HEK293 (cell line): ENCODE results near the gene RAB36.

Experiments
- CTCF ChIA-PET: fragments of 350-600 bp; formaldehyde crosslinking; extraction: SDS; loops from one replicate; lab custom pipeline; 2021; ENCODE audit warnings: antibody characterized with exemption; lab: Yijun Ruan, JAX
- POLR2A ChIA-PET: fragments of 300-600 bp; formaldehyde crosslinking; extraction: SDS; loops from one replicate; lab custom pipeline; 2020; ENCODE audit warnings: antibody characterized with exemption, inconsistent platforms; lab: Yijun Ruan, JAX
- H3K27ac ChIP-seq: fragments of 200-500 bp; sonication (Bioruptor generic); 2 replicates; pipeline ENCODE4 v1.5.1; 2014; ENCODE audit warnings: low read depth, low read length, control low read depth, inconsistent platforms; ENCODE audit errors: extremely low read depth
- H3K36me3 ChIP-seq, 2 experiments: fragments of 200-500 bp in 1 of 2; sonication (Bioruptor generic) in 1 of 2; 1 replicate in 1 of 2; 2 replicates in 1 of 2; pipeline ENCODE4 v1.5.1; 2014 to 2017; ENCODE audit warnings: inconsistent platforms in 2 of 2, low read length in 2 of 2; ENCODE audit not compliant: control insufficient read depth in 2 of 2, insufficient read depth in 1 of 2
- H3K4me1 ChIP-seq: fragments of 200-500 bp; sonication (Bioruptor generic); 2 replicates; pipeline ENCODE4 v1.5.1; 2014; ENCODE audit warnings: mild to moderate bottlenecking, low read length, inconsistent platforms; ENCODE audit not compliant: control insufficient read depth, insufficient read depth
- H3K4me3 ChIP-seq: 2 replicates; pipeline ENCODE4 v1.5.1; 2011; ENCODE audit warnings: low read depth, mild to moderate bottlenecking, control low read depth, low read length, moderate library complexity
- H3K9me3 ChIP-seq: fragments of 200-500 bp; sonication (Bioruptor generic); 2 replicates; pipeline ENCODE4 v1.5.1; 2014; ENCODE audit warnings: low read depth, low read length, inconsistent platforms; ENCODE audit not compliant: control insufficient read depth, insufficient read depth
- EGR2 ChIP-seq: fragments of 450-650 bp; formaldehyde crosslinking; IDR thresholded peaks from 2 replicates; pipeline ENCODE4 v1.5.1; 2016; ENCODE audit warnings: low read depth, missing biosample characterization, missing genetic modification characterization
- GFI1B ChIP-seq: fragments of 450-650 bp; formaldehyde crosslinking; IDR thresholded peaks from 2 replicates; pipeline ENCODE4 v1.5.1; 2016; ENCODE audit warnings: missing biosample characterization, missing genetic modification characterization
- OSR2 ChIP-seq: fragments of 450-650 bp; formaldehyde crosslinking; IDR thresholded peaks from 2 replicates; pipeline ENCODE4 v1.5.1; 2016; ENCODE audit warnings: missing biosample characterization, missing genetic modification characterization
- SCRT2 ChIP-seq: fragments of 450-650 bp; formaldehyde crosslinking; IDR thresholded peaks from 2 replicates; pipeline ENCODE4 v1.5.1; 2016; ENCODE audit warnings: missing biosample characterization, missing genetic modification characterization
- TCF7L2 ChIP-seq: IDR thresholded peaks from 2 replicates; pipeline ENCODE4 v1.6.1; 2011; ENCODE audit warnings: low read depth, mild to moderate bottlenecking, inconsistent platforms, low read length, moderate library complexity, borderline replicate concordance
- YY1 ChIP-seq: fragments of 450-650 bp; formaldehyde crosslinking; IDR thresholded peaks from 2 replicates; pipeline ENCODE4 v1.5.1; 2018; ENCODE audit warnings: missing biosample characterization, missing genetic modification characterization
- ZBTB17 ChIP-seq: fragments of 450-650 bp; formaldehyde crosslinking; IDR thresholded peaks from 2 replicates; pipeline ENCODE4 v1.5.1; 2016; ENCODE audit warnings: missing biosample characterization, missing genetic modification characterization
- ZBTB21 ChIP-seq: fragments of 450-650 bp; formaldehyde crosslinking; IDR thresholded peaks from 2 replicates; pipeline ENCODE4 v1.5.1; 2017; ENCODE audit warnings: missing biosample characterization, missing genetic modification characterization
- ZFHX2 ChIP-seq: fragments of 450-650 bp; formaldehyde crosslinking; conservative IDR thresholded peaks from 2 replicates; pipeline ENCODE4 v1.5.1; 2016; ENCODE audit warnings: missing biosample characterization, missing genetic modification characterization
- ZFP69B ChIP-seq: fragments of 450-650 bp; formaldehyde crosslinking; IDR thresholded peaks from 2 replicates; pipeline ENCODE4 v1.5.1; 2016; ENCODE audit warnings: missing biosample characterization, missing genetic modification characterization
- ZIC2 ChIP-seq: fragments of 450-650 bp; formaldehyde crosslinking; IDR thresholded peaks from 2 replicates; pipeline ENCODE4 v1.5.1; 2016; ENCODE audit warnings: missing biosample characterization, missing genetic modification characterization
- ZNF112 ChIP-seq: fragments of 450-650 bp; formaldehyde crosslinking; IDR thresholded peaks from 2 replicates; pipeline ENCODE4 v1.5.0; 2017; ENCODE audit warnings: missing biosample characterization, missing genetic modification characterization
- ZNF19 ChIP-seq: fragments of 450-650 bp; formaldehyde crosslinking; IDR thresholded peaks from 2 replicates; pipeline ENCODE4; 2016; ENCODE audit warnings: missing biosample characterization, missing genetic modification characterization, low read depth
- ZNF202 ChIP-seq: fragments of 450-650 bp; formaldehyde crosslinking; IDR thresholded peaks from 2 replicates; pipeline ENCODE4 v1.5.1; 2016; ENCODE audit warnings: missing biosample characterization, missing genetic modification characterization, borderline replicate concordance
- ZNF341 ChIP-seq: fragments of 450-650 bp; formaldehyde crosslinking; IDR thresholded peaks from 2 replicates; pipeline ENCODE4; 2016; ENCODE audit warnings: low read depth, missing biosample characterization, missing genetic modification characterization
- ZNF37A ChIP-seq: fragments of 450-650 bp; IDR thresholded peaks from 2 replicates; pipeline ENCODE4 v1.5.1; 2018; ENCODE audit warnings: missing biosample characterization, missing genetic modification characterization
- ZNF423 ChIP-seq: fragments of 450-650 bp; formaldehyde crosslinking; IDR thresholded peaks from 2 replicates; pipeline ENCODE4 v1.5.1; 2016; ENCODE audit warnings: missing biosample characterization, missing genetic modification characterization
- ZNF548 ChIP-seq: fragments of 450-650 bp; formaldehyde crosslinking; IDR thresholded peaks from 2 replicates; pipeline ENCODE4 v1.5.1; 2016; ENCODE audit warnings: missing biosample characterization, missing genetic modification characterization
- ZNF623 ChIP-seq: fragments of 450-650 bp; formaldehyde crosslinking; IDR thresholded peaks from 2 replicates; pipeline ENCODE4 v1.5.1; 2016; ENCODE audit warnings: missing biosample characterization, missing genetic modification characterization
- ZNF654 ChIP-seq: fragments of 450-650 bp; formaldehyde crosslinking; IDR thresholded peaks from 2 replicates; pipeline ENCODE4 v1.5.1; 2016; ENCODE audit warnings: low read depth, missing biosample characterization, missing genetic modification characterization
- ZXDB ChIP-seq: fragments of 450-650 bp; formaldehyde crosslinking; IDR thresholded peaks from 2 replicates; pipeline ENCODE4 v1.5.1; 2016; ENCODE audit warnings: missing biosample characterization, missing genetic modification characterization
- TF ChIP-seq, protein P1 (sequence below): fragments of 450-650 bp; formaldehyde crosslinking; IDR thresholded peaks from 2 replicates; pipeline ENCODE4 v1.5.1; 2016; ENCODE audit warnings: missing biosample characterization, missing genetic modification characterization
- TF ChIP-seq, protein P2 (sequence below): fragments of 450-650 bp; formaldehyde crosslinking; IDR thresholded peaks from 2 replicates; pipeline ENCODE4 v1.5.1; 2016; ENCODE audit warnings: missing biosample characterization, missing genetic modification characterization
- TF ChIP-seq, protein P3 (sequence below): fragments of 450-650 bp; formaldehyde crosslinking; IDR thresholded peaks from 2 replicates; pipeline ENCODE4 v1.5.1; 2016; ENCODE audit warnings: missing biosample characterization, missing genetic modification characterization
- TF ChIP-seq, protein P4 (sequence below): fragments of 450-650 bp; formaldehyde crosslinking; IDR thresholded peaks from 2 replicates; pipeline ENCODE4 v1.5.1; 2016; ENCODE audit warnings: missing biosample characterization, missing genetic modification characterization
- TF ChIP-seq, protein P5 (sequence below): fragments of 450-650 bp; formaldehyde crosslinking; IDR thresholded peaks from 2 replicates; pipeline ENCODE4 v1.5.1; 2016; ENCODE audit warnings: missing biosample characterization, missing genetic modification characterization

Gene RAB36

DNA sequence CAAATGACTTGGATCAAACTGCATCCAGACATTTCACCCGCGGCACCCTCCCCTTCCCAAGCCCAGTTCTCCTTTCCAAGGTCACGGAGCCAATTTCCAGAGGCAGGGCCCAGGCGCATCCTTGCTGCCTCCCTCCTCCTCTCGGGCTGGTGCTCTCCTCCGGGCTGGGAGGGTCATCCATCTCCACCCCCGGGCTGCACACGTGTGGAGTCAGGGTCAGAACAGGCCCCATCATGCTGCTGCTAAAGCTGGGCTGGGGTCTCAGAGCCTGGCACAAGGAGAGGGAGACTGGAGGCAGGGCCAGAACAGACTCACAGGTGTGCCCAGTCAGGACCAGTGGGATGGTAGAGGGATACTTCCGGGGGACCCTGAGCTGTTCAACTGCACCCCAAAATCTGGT is 17.5 kb upstream of the RAB36 start (continued):
- TF ChIP-seq TCF7L2, result no peak
- TF ChIP-seq ZNF202 (tag by site-specific recombination), result no peak
- TF ChIP-seq, protein P1, sequence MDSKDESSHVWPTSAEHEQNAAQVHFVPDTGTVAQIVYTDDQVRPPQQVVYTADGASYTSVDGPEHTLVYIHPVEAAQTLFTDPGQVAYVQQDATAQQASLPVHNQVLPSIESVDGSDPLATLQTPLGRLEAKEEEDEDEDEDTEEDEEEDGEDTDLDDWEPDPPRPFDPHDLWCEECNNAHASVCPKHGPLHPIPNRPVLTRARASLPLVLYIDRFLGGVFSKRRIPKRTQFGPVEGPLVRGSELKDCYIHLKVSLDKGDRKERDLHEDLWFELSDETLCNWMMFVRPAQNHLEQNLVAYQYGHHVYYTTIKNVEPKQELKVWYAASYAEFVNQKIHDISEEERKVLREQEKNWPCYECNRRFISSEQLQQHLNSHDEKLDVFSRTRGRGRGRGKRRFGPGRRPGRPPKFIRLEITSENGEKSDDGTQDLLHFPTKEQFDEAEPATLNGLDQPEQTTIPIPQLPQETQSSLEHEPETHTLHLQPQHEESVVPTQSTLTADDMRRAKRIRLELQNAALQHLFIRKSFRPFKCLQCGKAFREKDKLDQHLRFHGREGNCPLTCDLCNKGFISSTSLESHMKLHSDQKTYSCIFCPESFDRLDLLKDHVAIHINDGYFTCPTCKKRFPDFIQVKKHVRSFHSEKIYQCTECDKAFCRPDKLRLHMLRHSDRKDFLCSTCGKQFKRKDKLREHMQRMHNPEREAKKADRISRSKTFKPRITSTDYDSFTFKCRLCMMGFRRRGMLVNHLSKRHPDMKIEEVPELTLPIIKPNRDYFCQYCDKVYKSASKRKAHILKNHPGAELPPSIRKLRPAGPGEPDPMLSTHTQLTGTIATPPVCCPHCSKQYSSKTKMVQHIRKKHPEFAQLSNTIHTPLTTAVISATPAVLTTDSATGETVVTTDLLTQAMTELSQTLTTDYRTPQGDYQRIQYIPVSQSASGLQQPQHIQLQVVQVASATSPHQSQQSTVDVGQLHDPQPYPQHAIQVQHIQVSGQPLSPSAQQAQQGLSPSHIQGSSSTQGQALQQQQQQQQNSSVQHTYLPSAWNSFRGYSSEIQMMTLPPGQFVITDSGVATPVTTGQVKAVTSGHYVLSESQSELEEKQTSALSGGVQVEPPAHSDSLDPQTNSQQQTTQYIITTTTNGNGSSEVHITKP (tag by site-specific recombination), result no peak
- no peak for TF ChIP-seq ZNF37A (tag by site-specific recombination)
- TF ChIP-seq ZNF623 (tag by site-specific recombination), result no peak
- no peak for TF ChIP-seq ZNF341 (tag by site-specific recombination)

DNA sequence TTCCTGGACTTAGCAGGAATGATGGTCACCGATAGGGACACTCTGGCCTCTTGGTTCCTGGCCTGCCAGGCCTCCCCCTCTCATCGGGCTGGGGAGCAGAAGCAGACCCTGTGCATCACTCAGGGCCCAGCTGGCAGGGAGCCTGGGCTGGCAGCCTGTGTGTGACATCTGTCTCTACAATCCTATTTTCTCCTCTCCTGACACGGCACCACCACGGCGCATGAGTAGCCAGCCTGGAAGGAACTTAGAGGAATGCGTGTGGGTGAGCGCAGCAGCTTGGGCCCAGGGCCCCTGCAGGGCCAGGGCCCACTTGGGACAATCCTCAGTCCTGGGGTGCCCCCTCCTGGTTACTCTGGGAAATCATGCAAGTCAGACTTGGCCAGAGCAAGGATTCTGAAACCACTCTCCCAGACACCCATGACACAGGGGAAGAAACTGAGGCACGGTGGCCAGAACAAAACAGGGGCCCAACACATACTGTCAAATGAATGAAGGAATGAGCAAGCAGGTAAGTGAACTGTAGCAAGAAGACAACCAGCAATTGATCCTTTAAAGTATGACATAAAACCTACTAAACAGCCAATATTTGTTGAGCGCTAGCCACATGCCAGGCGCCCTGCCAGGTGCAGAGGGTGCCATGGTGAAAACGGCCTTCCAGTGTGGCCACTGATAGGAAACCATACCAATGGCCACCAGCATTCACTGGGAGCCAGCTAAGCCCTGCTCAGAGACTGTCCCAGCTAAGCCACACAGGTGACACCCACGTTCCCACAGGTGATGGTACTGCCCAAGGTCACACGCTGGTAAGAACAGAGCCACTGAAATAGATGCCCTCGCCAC is 16.8 kb upstream of the RAB36 start:
- Histone ChIP-seq H3K4me1 (no peaks in the 10 kb centered on the region), H3K36me3 (peaks cover 0 to 10% of the 10 kb centered on the region in 2 experiments; a peak in 1 of 3 replicates), H3K9me3 (no peaks in the 10 kb centered on the region), H3K4me3 (no peak overlapping the region), H3K27ac (no peak overlapping the region)
- ChIA-PET POLR2A (no interaction called here), CTCF (interaction anchor here (0.7 to 11.3 kb wide), 23 partner anchors 9 to 462 kb away, joined by 3 to 304 read pairs (median 4); no protein-coding TSS in a partner anchor)
- TF ChIP-seq, protein P2, sequence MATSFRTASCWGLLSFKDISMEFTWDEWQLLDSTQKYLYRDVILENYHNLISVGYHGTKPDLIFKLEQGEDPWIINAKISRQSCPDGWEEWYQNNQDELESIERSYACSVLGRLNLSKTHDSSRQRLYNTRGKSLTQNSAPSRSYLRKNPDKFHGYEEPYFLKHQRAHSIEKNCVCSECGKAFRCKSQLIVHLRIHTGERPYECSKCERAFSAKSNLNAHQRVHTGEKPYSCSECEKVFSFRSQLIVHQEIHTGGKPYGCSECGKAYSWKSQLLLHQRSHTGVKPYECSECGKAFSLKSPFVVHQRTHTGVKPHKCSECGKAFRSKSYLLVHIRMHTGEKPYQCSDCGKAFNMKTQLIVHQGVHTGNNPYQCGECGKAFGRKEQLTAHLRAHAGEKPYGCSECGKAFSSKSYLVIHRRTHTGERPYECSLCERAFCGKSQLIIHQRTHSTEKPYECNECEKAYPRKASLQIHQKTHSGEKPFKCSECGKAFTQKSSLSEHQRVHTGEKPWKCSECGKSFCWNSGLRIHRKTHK (tag by site-specific recombination), result no peak
- TF ChIP-seq ZNF654 (tag by site-specific recombination), result peak; percentile 93
- TF ChIP-seq OSR2, result no peak
- no peak for TF ChIP-seq ZNF112
- TF ChIP-seq, protein P3, sequence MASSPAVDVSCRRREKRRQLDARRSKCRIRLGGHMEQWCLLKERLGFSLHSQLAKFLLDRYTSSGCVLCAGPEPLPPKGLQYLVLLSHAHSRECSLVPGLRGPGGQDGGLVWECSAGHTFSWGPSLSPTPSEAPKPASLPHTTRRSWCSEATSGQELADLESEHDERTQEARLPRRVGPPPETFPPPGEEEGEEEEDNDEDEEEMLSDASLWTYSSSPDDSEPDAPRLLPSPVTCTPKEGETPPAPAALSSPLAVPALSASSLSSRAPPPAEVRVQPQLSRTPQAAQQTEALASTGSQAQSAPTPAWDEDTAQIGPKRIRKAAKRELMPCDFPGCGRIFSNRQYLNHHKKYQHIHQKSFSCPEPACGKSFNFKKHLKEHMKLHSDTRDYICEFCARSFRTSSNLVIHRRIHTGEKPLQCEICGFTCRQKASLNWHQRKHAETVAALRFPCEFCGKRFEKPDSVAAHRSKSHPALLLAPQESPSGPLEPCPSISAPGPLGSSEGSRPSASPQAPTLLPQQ (tag by site-specific recombination), result peak; percentile 98
- peak; percentile 98 for TF ChIP-seq ZFP69B (tag by site-specific recombination)
- TF ChIP-seq ZNF19 (tag by site-specific recombination), result no peak
- peak; percentile 28; the same call in 1 of the 2 replicates for TF ChIP-seq EGR2 (tag by site-specific recombination)
- no peak for TF ChIP-seq ZNF548 (tag by site-specific recombination)
- peak; percentile 58 for TF ChIP-seq ZIC2 (tag by site-specific recombination)
- TF ChIP-seq, protein P4, sequence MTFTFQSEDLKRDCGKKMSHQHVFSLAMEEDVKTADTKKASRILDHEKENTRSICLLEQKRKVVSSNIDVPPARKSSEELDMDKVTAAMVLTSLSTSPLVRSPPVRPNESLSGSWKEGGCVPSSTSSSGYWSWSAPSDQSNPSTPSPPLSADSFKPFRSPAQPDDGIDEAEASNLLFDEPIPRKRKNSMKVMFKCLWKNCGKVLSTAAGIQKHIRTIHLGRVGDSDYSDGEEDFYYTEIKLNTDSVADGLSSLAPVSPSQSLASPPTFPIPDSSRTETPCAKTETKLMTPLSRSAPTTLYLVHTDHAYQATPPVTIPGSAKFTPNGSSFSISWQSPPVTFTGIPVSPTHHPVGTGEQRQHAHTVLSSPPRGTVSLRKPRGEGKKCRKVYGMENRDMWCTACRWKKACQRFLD (tag by site-specific recombination), result no peak
- no peak for TF ChIP-seq ZNF423
- TF ChIP-seq ZBTB21 (tag by site-specific recombination), result no peak
- no peak for TF ChIP-seq SCRT2 (tag by site-specific recombination)
- 0 out of 2 replicates have a peak, but pooled peaks have one; percentile 55 for TF ChIP-seq ZXDB (tag by site-specific recombination)
- peak; percentile 60 for TF ChIP-seq ZBTB17 (tag by site-specific recombination)
- TF ChIP-seq, protein P5, sequence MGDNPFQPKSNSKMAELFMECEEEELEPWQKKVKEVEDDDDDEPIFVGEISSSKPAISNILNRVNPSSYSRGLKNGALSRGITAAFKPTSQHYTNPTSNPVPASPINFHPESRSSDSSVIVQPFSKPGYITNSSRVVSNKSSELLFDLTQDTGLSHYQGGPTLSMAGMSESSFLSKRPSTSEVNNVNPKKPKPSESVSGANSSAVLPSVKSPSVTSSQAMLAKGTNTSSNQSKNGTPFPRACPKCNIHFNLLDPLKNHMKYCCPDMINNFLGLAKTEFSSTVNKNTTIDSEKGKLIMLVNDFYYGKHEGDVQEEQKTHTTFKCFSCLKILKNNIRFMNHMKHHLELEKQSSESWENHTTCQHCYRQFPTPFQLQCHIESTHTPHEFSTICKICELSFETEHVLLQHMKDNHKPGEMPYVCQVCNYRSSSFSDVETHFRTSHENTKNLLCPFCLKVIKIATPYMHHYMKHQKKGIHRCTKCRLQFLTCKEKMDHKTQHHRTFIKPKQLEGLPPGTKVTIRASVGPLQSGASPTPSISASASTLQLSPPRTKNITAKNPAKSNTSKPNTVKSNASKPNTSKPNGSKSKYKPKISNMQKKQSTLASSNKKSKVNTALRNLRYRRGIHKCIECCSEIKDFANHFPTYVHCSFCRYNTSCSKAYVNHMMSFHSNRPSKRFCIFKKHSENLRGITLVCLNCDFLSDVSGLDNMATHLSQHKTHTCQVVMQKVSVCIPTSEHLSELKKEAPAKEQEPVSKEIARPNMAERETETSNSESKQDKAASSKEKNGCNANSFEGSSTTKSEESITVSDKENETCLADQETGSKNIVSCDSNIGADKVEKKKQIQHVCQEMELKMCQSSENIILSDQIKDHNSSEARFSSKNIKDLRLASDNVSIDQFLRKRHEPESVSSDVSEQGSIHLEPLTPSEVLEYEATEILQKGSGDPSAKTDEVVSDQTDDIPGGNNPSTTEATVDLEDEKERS, result no peak
- peak; percentile 72 for TF ChIP-seq ZFHX2
- TF ChIP-seq GFI1B (tag by site-specific recombination), result no peak
- TF ChIP-seq YY1 (tag by site-specific recombination), result no peak
